Fibroblast of the conjunctiva (primary cell): ENCODE results near the gene FOXE3.

ENCODE experiments used
- DNase-seq: peaks from one replicate; pipeline ENCODE4 v3.0.0-alpha.2; 2010; ENCODE audit warnings: low read depth

Gene FOXE3

GRCh38 chr1:47405697-47406096 lies 10.4 kb upstream of the FOXE3 start:
- DNase-seq, result no peak

GRCh38 chr1:47406966-47407365 lies 9.1 kb upstream of the FOXE3 start:
- no peak for DNase-seq

GRCh38 chr1:47407481-47407880 lies 8.6 kb upstream of the FOXE3 start:
- DNase-seq, result no peak

- peak; percentile 22 for DNase-seq
These were observed 6.6 kb upstream of the FOXE3 start for GRCh38 chr1:47409311-47410067.

GRCh38 chr1:47410068-47410455 lies 6.0 kb upstream of the FOXE3 start:
- no peak for DNase-seq

- no peak for DNase-seq
These were observed 4.6 kb upstream of the FOXE3 start for GRCh38 chr1:47411436-47411835.

- no peak for DNase-seq
These were observed 3.6 kb upstream of the FOXE3 start for GRCh38 chr1:47412437-47412836.

- no peak for DNase-seq
These were observed 459 bp downstream of the FOXE3 start for GRCh38 chr1:47416319-47417169.

GRCh38 chr1:47417170-47418044 lies 1.3 kb downstream of the FOXE3 start:
- DNase-seq, result no peak

- DNase-seq, result no peak
These were observed 2.0 kb downstream of the FOXE3 start for GRCh38 chr1:47418122-47418521.

GRCh38 chr1:47418681-47419325 lies 2.7 kb downstream of the FOXE3 start:
- no peak for DNase-seq

- no peak for DNase-seq
These were observed 4.5 kb downstream of the FOXE3 start for GRCh38 chr1:47420547-47420946.

- DNase-seq, result no peak
These were observed 7.8 kb downstream of the FOXE3 start for GRCh38 chr1:47423872-47424271.

- peak; percentile 21 for DNase-seq
These were observed 8.4 kb downstream of the FOXE3 start for GRCh38 chr1:47424336-47424982.

GRCh38 chr1:47431534-47431933 lies 15.4 kb downstream of the FOXE3 start:
- DNase-seq, result peak; percentile 72

GRCh38 chr1:47432071-47433036 lies 16.3 kb downstream of the FOXE3 start:
- peak; percentile 59 for DNase-seq

- no peak for DNase-seq
These were observed 16.9 kb downstream of the FOXE3 start for GRCh38 chr1:47433037-47433421.

- no peak for DNase-seq
These were observed 17.5 kb downstream of the FOXE3 start for GRCh38 chr1:47433477-47434050.

- DNase-seq, result peak; percentile 32
These were observed 18.2 kb downstream of the FOXE3 start for GRCh38 chr1:47434051-47434842.
